Measurements from ENCODE around the gene SMS.

Gene SMS

GRCh38 chrX:22032506-22032905 lies 92.0 kb downstream of the SMS start:
- in situ Hi-C loops (cut with HindIII; ENCODE audit: low sequenced_read_pairs) = no loop called here

GRCh38 chrX:22033818-22034217 lies 93.3 kb downstream of the SMS start:
- in situ Hi-C loops (cut with HindIII; ENCODE audit: low sequenced_read_pairs) = no loop called here

GRCh38 chrX:22035236-22035635 lies 94.7 kb downstream of the SMS start:
- in situ Hi-C loops (cut with HindIII; ENCODE audit: low sequenced_read_pairs) = no loop called here

- in situ Hi-C loops (cut with HindIII; ENCODE audit: low sequenced_read_pairs) = no loop called here
These were observed 96.7 kb downstream of the SMS start for GRCh38 chrX:22037225-22037624.

GRCh38 chrX:22037911-22038537 lies 97.5 kb downstream of the SMS start:
- in situ Hi-C loops (cut with HindIII; ENCODE audit: low sequenced_read_pairs) = no loop called here

- in situ Hi-C loops (cut with HindIII; ENCODE audit: low sequenced_read_pairs) = no loop called here
These were observed 99.0 kb downstream of the SMS start for GRCh38 chrX:22039541-22039940.

GRCh38 chrX:22040184-22040583 lies 99.7 kb downstream of the SMS start:
- in situ Hi-C loops (cut with HindIII; ENCODE audit: low sequenced_read_pairs) = no loop called here

- in situ Hi-C loops (cut with HindIII; ENCODE audit: low sequenced_read_pairs) = no loop called here
These were observed 101.5 kb downstream of the SMS start for GRCh38 chrX:22041907-22042530.

- in situ Hi-C loops (cut with HindIII; ENCODE audit: low sequenced_read_pairs) = no loop called here
These were observed 103.4 kb downstream of the SMS start for GRCh38 chrX:22043872-22044271.
